HEK293 (cell line): ENCODE results near the gene PASK.

Experiments
- CTCF ChIA-PET: fragments of 350-600 bp; formaldehyde crosslinking; extraction: SDS; loops from one replicate; lab custom pipeline; 2021; ENCODE audit warnings: antibody characterized with exemption; lab: Yijun Ruan, JAX
- POLR2A ChIA-PET: fragments of 300-600 bp; formaldehyde crosslinking; extraction: SDS; loops from one replicate; lab custom pipeline; 2020; ENCODE audit warnings: antibody characterized with exemption, inconsistent platforms; lab: Yijun Ruan, JAX
- H3K27ac ChIP-seq: fragments of 200-500 bp; sonication (Bioruptor generic); 2 replicates; pipeline ENCODE4 v1.5.1; 2014; ENCODE audit warnings: low read depth, low read length, control low read depth, inconsistent platforms; ENCODE audit errors: extremely low read depth
- H3K36me3 ChIP-seq, 2 experiments: fragments of 200-500 bp in 1 of 2; sonication (Bioruptor generic) in 1 of 2; 1 replicate in 1 of 2; 2 replicates in 1 of 2; pipeline ENCODE4 v1.5.1; 2014 to 2017; ENCODE audit warnings: inconsistent platforms in 2 of 2, low read length in 2 of 2; ENCODE audit not compliant: control insufficient read depth in 2 of 2, insufficient read depth in 1 of 2
- H3K4me1 ChIP-seq: fragments of 200-500 bp; sonication (Bioruptor generic); 2 replicates; pipeline ENCODE4 v1.5.1; 2014; ENCODE audit warnings: mild to moderate bottlenecking, low read length, inconsistent platforms; ENCODE audit not compliant: control insufficient read depth, insufficient read depth
- H3K4me3 ChIP-seq: 2 replicates; pipeline ENCODE4 v1.5.1; 2011; ENCODE audit warnings: low read depth, mild to moderate bottlenecking, control low read depth, low read length, moderate library complexity
- H3K9me3 ChIP-seq: fragments of 200-500 bp; sonication (Bioruptor generic); 2 replicates; pipeline ENCODE4 v1.5.1; 2014; ENCODE audit warnings: low read depth, low read length, inconsistent platforms; ENCODE audit not compliant: control insufficient read depth, insufficient read depth
- GLIS1 ChIP-seq: fragments of 450-650 bp; formaldehyde crosslinking; IDR thresholded peaks from 2 replicates; pipeline ENCODE4 v1.5.1; 2016; ENCODE audit warnings: missing biosample characterization, missing genetic modification characterization
- PRDM10 ChIP-seq: fragments of 450-650 bp; formaldehyde crosslinking; IDR thresholded peaks from 2 replicates; pipeline ENCODE4 v1.5.1; 2016; ENCODE audit warnings: missing biosample characterization, missing genetic modification characterization
- REST ChIP-seq: fragments of 450-650 bp; formaldehyde crosslinking; IDR thresholded peaks from 2 replicates; pipeline ENCODE4 v1.5.1; 2016; ENCODE audit warnings: missing biosample characterization, missing genetic modification characterization
- ZBTB17 ChIP-seq: fragments of 450-650 bp; formaldehyde crosslinking; IDR thresholded peaks from 2 replicates; pipeline ENCODE4 v1.5.1; 2016; ENCODE audit warnings: missing biosample characterization, missing genetic modification characterization
- ZNF248 ChIP-seq: fragments of 450-650 bp; formaldehyde crosslinking; IDR thresholded peaks from 2 replicates; pipeline ENCODE4 v1.5.1; 2017; ENCODE audit warnings: missing biosample characterization, missing genetic modification characterization
- ZNF280C ChIP-seq: fragments of 450-650 bp; formaldehyde crosslinking; IDR thresholded peaks from 2 replicates; pipeline ENCODE4 v1.5.1; 2016; ENCODE audit warnings: missing biosample characterization, missing genetic modification characterization
- ZNF335 ChIP-seq: fragments of 450-650 bp; formaldehyde crosslinking; conservative IDR thresholded peaks from 2 replicates; pipeline ENCODE4 v1.5.1; 2016; ENCODE audit warnings: missing biosample characterization, missing genetic modification characterization
- ZNF518A ChIP-seq: fragments of 450-650 bp; formaldehyde crosslinking; conservative IDR thresholded peaks from 2 replicates; pipeline ENCODE4 v1.5.1; 2016; ENCODE audit warnings: low read depth, missing biosample characterization, missing genetic modification characterization
- ZNF555 ChIP-seq: fragments of 450-650 bp; formaldehyde crosslinking; conservative IDR thresholded peaks from 2 replicates; pipeline ENCODE4 v1.5.1; 2017; ENCODE audit warnings: missing biosample characterization, mild to moderate bottlenecking, missing genetic modification characterization, inconsistent platforms
- ZNF560 ChIP-seq: fragments of 450-650 bp; formaldehyde crosslinking; IDR thresholded peaks from 2 replicates; pipeline ENCODE4 v1.5.1; 2017; ENCODE audit warnings: missing biosample characterization, missing genetic modification characterization, borderline replicate concordance
- ZNF571 ChIP-seq: fragments of 450-650 bp; formaldehyde crosslinking; IDR thresholded peaks from 2 replicates; pipeline ENCODE4 v1.5.0; 2017; ENCODE audit warnings: missing biosample characterization, missing genetic modification characterization
- ZNF704 ChIP-seq: fragments of 450-650 bp; formaldehyde crosslinking; IDR thresholded peaks from 2 replicates; pipeline ENCODE4 v1.5.1; 2016; ENCODE audit warnings: missing biosample characterization, missing genetic modification characterization
- ZNF747 ChIP-seq: fragments of 450-650 bp; formaldehyde crosslinking; IDR thresholded peaks from 2 replicates; pipeline ENCODE4 v1.5.1; 2016; ENCODE audit warnings: missing biosample characterization, missing genetic modification characterization
- ZNF843 ChIP-seq: fragments of 450-650 bp; formaldehyde crosslinking; IDR thresholded peaks from 2 replicates; pipeline ENCODE4 v1.5.1; 2016; ENCODE audit warnings: missing biosample characterization, missing genetic modification characterization

PASK gene

GRCh38 chr2:241163601-241164118, 14.4 kb upstream of the PASK start:
- ChIA-PET CTCF (no interaction called here), POLR2A (no interaction called here)
- Histone ChIP-seq H3K4me1 (no peaks in the 10 kb centered on the region), H3K4me3 (no peak overlapping the region), H3K27ac (no peak overlapping the region), H3K36me3 (peaks cover 26 to 81% of the 10 kb centered on the region in 2 experiments), H3K9me3 (no peaks in the 10 kb centered on the region)
- TF ChIP-seq REST (tag by site-specific recombination), result no peak
- no peak for TF ChIP-seq ZNF560
- no peak for TF ChIP-seq ZNF571 (tag by site-specific recombination)
- no peak for TF ChIP-seq ZNF518A (tag by site-specific recombination)
- no peak for TF ChIP-seq ZNF335
- no peak for TF ChIP-seq ZNF704 (tag by site-specific recombination)
- no peak for TF ChIP-seq ZBTB17 (tag by site-specific recombination)
- no peak for TF ChIP-seq ZNF843 (tag by site-specific recombination)
- no peak for TF ChIP-seq ZNF747 (tag by site-specific recombination)
- no peak for TF ChIP-seq ZNF555 (tag by site-specific recombination)
- TF ChIP-seq GLIS1 (tag by site-specific recombination), result no peak
- TF ChIP-seq PRDM10 (tag by site-specific recombination), result no peak
- TF ChIP-seq ZNF280C (tag by site-specific recombination), result no peak
- no peak for TF ChIP-seq ZNF248
- TF ChIP-seq, all 188 proteins: peak for 0
